GM12878 (cell line): ENCODE measurements around the gene SHROOM3. TPM values are rescaled to one million over a fixed set of nuclear protein-coding genes. Genes with fewer than 3 reads are reported as not detected.

Experiments used
- ATAC-seq: fragments of 200-7000 bp; cut with Tn5 transposase; 3 replicates; pipeline ENCODE4 v1.9.1; 2020; ENCODE audit warnings: mild to moderate bottlenecking, moderate library complexity
- BruUV-seq: library from RNA; stranded (reverse); fragments of 400-500 nt; replicated peaks from 2 replicates; lab custom pipeline; 2021; lab: Mats Ljungman, UMichigan
- CTCF ChIA-PET: fragments of 300-600 bp; sonication (Branson Sonifier 250); formaldehyde crosslinking; extraction: SDS; loops from one replicate; lab custom pipeline; 2021; ENCODE audit warnings: inconsistent platforms; lab: Yijun Ruan, JAX
- POLR2A ChIA-PET: fragments of 350-600 bp; formaldehyde crosslinking; extraction: SDS; loops from one replicate; lab custom pipeline; 2021; ENCODE audit warnings: inconsistent platforms; lab: Charles Lee
- RAD21 ChIA-PET: fragments of 300-600 bp; sonication (Branson Sonifier 250); formaldehyde crosslinking; loops from one replicate; lab custom pipeline; 2023; ENCODE audit warnings: antibody characterized with exemption; ENCODE audit not compliant: unreplicated experiment; lab: Charles Lee
- SMC1A ChIA-PET: fragments of 300-600 bp; sonication (Branson Sonifier 250); formaldehyde crosslinking; loops from one replicate; lab custom pipeline; 2023; ENCODE audit not compliant: unreplicated experiment, uncharacterized antibody; lab: Charles Lee
- DNase-seq: peaks from one replicate; pipeline ENCODE4 v3.0.0-alpha.2; 2011; ENCODE audit warnings: low read depth, low spot score
- FAIRE-seq: peaks from 3 replicates; lab custom pipeline; 2011; peaks lifted over from hg19 to GRCh38; lab: Jason Lieb, UNC
- H2AFZ ChIP-seq: 2 replicates; pipeline ENCODE4 v1.6.0; 2011; ENCODE audit warnings: low read depth, low read length, control low read depth; ENCODE audit not compliant: control insufficient read depth
- H3K27ac ChIP-seq: 2 replicates; pipeline ENCODE4 v1.5.1; 2011; ENCODE audit warnings: control low read depth; ENCODE audit not compliant: control insufficient read depth, insufficient read depth
- H3K27me3 ChIP-seq, 2 experiments: replicated peaks in 1 of 2; 2 replicates each; pipeline versions ENCODE4 v1.6.0 to v1.6.1; 2011; ENCODE audit warnings: low read length in 1 of 2; ENCODE audit not compliant: control insufficient read depth in 2 of 2, insufficient read depth in 2 of 2
- H3K36me3 ChIP-seq, 2 experiments: 2 replicates each; pipeline ENCODE4 v1.5.1; 2011; ENCODE audit warnings: low read length in 1 of 2; ENCODE audit not compliant: control insufficient read depth in 2 of 2, insufficient read depth in 2 of 2
- H3K4me1 ChIP-seq: 2 replicates; pipeline ENCODE4 v1.6.1; 2011; ENCODE audit warnings: mild to moderate bottlenecking, low read length, moderate library complexity, mixed read lengths; ENCODE audit not compliant: control insufficient read depth, insufficient read depth
- H3K4me2 ChIP-seq: 2 replicates; pipeline ENCODE4 v1.6.0; 2011; ENCODE audit warnings: control low read depth; ENCODE audit not compliant: control insufficient read depth, insufficient read depth
- H3K4me3 ChIP-seq: fragments of 200-600 bp; sonication (generic); 2 replicates; pipeline ENCODE4 v1.5.1; 2016
- H3K79me2 ChIP-seq: 2 replicates; pipeline ENCODE4 v1.6.0; 2011; ENCODE audit warnings: low read length; ENCODE audit not compliant: control insufficient read depth, insufficient read depth
- H3K9ac ChIP-seq: 2 replicates; pipeline ENCODE4 v1.8.0; 2011; ENCODE audit warnings: low read length, control low read depth, mixed read lengths; ENCODE audit not compliant: control insufficient read depth, insufficient read depth
- H3K9me3 ChIP-seq: replicated peaks from 3 replicates; pipeline ENCODE4 v1.5.1; 2011; ENCODE audit warnings: mild to moderate bottlenecking, low read length; ENCODE audit not compliant: control insufficient read depth, insufficient read depth
- H4K20me1 ChIP-seq: 2 replicates; pipeline ENCODE4 v1.6.0; 2011; ENCODE audit not compliant: control insufficient read depth, insufficient read depth
- CBX5 ChIP-seq: sonication (generic); IDR thresholded peaks from 2 replicates; pipeline ENCODE4 v1.6.1; 2016; ENCODE audit warnings: low read depth, moderate library complexity, mild to moderate bottlenecking, inconsistent platforms
- EED ChIP-seq: sonication (generic); IDR thresholded peaks from 2 replicates; pipeline ENCODE4 v1.6.1; 2016; ENCODE audit warnings: antibody characterized with exemption, low read depth
- IKZF2 ChIP-seq, 2 experiments: fragments of 450-650 bp; IDR thresholded peaks; 2 replicates each; pipeline ENCODE4 v1.6.1; 2017; ENCODE audit warnings: mild to moderate bottlenecking in 2 of 2, moderate library complexity in 2 of 2
- MEF2B ChIP-seq: fragments of 450-650 bp; IDR thresholded peaks from 2 replicates; pipeline ENCODE4 v1.6.1; 2018; ENCODE audit warnings: mild to moderate bottlenecking, moderate library complexity; ENCODE audit not compliant: partially characterized antibody, poor library complexity, severe bottlenecking
- NFYB ChIP-seq: IDR thresholded peaks from 2 replicates; pipeline ENCODE4 v1.6.1; 2011; ENCODE audit warnings: low read depth, mild to moderate bottlenecking, low read length, improper control_type of control experiment, moderate library complexity; ENCODE audit not compliant: insufficient read depth
- SIX5 ChIP-seq: IDR thresholded peaks from 2 replicates; pipeline ENCODE4 v1.6.1; 2011; ENCODE audit warnings: mild to moderate bottlenecking, low read depth, low read length, moderate library complexity; ENCODE audit not compliant: severe bottlenecking
- SMAD1 ChIP-seq: fragments of 450-650 bp; IDR thresholded peaks from 2 replicates; pipeline ENCODE4 v1.6.1; 2018; ENCODE audit warnings: mild to moderate bottlenecking, low read depth; ENCODE audit not compliant: partially characterized antibody
- SMAD5 ChIP-seq: IDR thresholded peaks from 2 replicates; pipeline ENCODE4 v1.6.1; 2016; ENCODE audit warnings: antibody characterized with exemption, low read depth
- SP1 ChIP-seq: IDR thresholded peaks from one replicate; pipeline ENCODE4 v1.6.1; 2011; ENCODE audit warnings: low read depth, low read length
- SPI1 ChIP-seq: IDR thresholded peaks from 2 replicates; pipeline ENCODE4 v1.6.1; 2011; ENCODE audit warnings: low read depth, mild to moderate bottlenecking, low read length, moderate library complexity, borderline replicate concordance; ENCODE audit not compliant: insufficient read depth
- TCF7 ChIP-seq: IDR thresholded peaks from 2 replicates; pipeline ENCODE4 v1.6.1; 2014; ENCODE audit warnings: antibody characterized with exemption, borderline replicate concordance
- YBX1 ChIP-seq: fragments of 450-650 bp; IDR thresholded peaks from 2 replicates; pipeline ENCODE4 v1.6.1; 2016; ENCODE audit warnings: antibody characterized with exemption
- WGBS: methylation state at CpG from one replicate; pipeline ENCODE4 v1.1.6; 2016; ENCODE audit warnings: low lambda C conversion rate; ENCODE audit not compliant: insufficient replicate concordance, insufficient coverage; ENCODE audit errors: missing lambda C conversion rate; 5-methylcytosine and 5-hydroxymethylcytosine counted together
- in situ Hi-C: fragments of 300-500 bp; cut with MboI; formaldehyde crosslinking; loops from 9 replicates; pipeline ENCODE4 v1.14.3; 2018; ENCODE audit warnings: mixed read lengths
- intact Hi-C: fragments of 100-400 bp; cut with micrococcal nuclease; formaldehyde crosslinking; loops from one replicate; pipeline ENCODE4 v1.14.2; 2022; ENCODE audit not compliant: unreplicated experiment
- polyA plus RNA-seq, 11 experiments: library from polyadenylated mRNA; depleted of rRNA in 4 of 11; unstranded in 6 of 11; stranded (reverse) in 5 of 11; fragments of >200 nt; fragmentation: Nextera tagmentation in 4 of 11; fragmentation: Illumina TruSeq in 1 of 11; extraction: Ambion mirVana in 4 of 11; extraction: Trizol in 1 of 11; gene quantifications; 1 replicate in 1 of 11; 2 replicates in 10 of 11; pipeline versions ENCODE4 v1.2.1 to v1.2.3, GENCODE V29; 2011 to 2016; ENCODE audit warnings: inconsistent platforms in 2 of 11, missing spikeins in 2 of 11, low read depth in 1 of 11
- total RNA-seq, 4 experiments: library from RNA; depleted of rRNA in 3 of 4; stranded (reverse); fragments of >200 nt in 3 of 4; fragmentation: Illumina TruSeq in 1 of 4; extraction: Trizol in 1 of 4; gene quantifications; 2 replicates each; pipeline versions ENCODE4 v1.2.1 to v1.2.3, GENCODE V29; 2013 to 2021
- TF ChIP-seq, protein P1 (sequence below): IDR thresholded peaks from 2 replicates; pipeline ENCODE4 v1.6.1; 2012; ENCODE audit warnings: mild to moderate bottlenecking, low read depth, low read length
- TF ChIP-seq, protein P2 (sequence below): fragments of 450-650 bp; IDR thresholded peaks from 2 replicates; pipeline ENCODE4 v1.6.1; 2017; ENCODE audit warnings: mild to moderate bottlenecking, moderate library complexity

Gene SHROOM3
- total and polyA plus RNA-seq, 10 of the 15 experiments (the other 5 are each of a cell fraction or from before 2014, with no cell fraction given): under 0.01 to 0.29 (median 0.08) TPM; not detected in 1

DNA sequence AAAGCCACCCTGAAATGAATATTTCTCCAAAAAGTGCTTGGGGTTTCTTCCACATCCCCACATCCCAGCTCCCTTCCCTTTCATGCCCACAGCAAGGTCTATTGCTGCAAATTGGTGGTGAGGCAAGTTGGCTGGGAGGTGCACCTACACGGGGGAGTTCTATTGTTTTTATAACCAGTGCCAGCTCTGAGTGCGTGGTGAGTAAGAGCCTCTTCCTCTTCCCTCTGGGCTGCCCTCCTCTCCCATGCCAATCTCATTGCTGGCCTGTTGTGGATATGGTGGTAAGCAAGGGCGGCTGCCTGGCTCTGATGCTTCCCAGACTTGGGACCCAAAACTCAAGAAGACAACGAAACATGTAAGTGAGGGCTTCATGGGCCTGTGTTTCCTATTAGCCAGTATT, 204.3 kb downstream of the SHROOM3 start (continued):
- TF ChIP-seq MEF2B: no peak
- TF ChIP-seq, protein P1, sequence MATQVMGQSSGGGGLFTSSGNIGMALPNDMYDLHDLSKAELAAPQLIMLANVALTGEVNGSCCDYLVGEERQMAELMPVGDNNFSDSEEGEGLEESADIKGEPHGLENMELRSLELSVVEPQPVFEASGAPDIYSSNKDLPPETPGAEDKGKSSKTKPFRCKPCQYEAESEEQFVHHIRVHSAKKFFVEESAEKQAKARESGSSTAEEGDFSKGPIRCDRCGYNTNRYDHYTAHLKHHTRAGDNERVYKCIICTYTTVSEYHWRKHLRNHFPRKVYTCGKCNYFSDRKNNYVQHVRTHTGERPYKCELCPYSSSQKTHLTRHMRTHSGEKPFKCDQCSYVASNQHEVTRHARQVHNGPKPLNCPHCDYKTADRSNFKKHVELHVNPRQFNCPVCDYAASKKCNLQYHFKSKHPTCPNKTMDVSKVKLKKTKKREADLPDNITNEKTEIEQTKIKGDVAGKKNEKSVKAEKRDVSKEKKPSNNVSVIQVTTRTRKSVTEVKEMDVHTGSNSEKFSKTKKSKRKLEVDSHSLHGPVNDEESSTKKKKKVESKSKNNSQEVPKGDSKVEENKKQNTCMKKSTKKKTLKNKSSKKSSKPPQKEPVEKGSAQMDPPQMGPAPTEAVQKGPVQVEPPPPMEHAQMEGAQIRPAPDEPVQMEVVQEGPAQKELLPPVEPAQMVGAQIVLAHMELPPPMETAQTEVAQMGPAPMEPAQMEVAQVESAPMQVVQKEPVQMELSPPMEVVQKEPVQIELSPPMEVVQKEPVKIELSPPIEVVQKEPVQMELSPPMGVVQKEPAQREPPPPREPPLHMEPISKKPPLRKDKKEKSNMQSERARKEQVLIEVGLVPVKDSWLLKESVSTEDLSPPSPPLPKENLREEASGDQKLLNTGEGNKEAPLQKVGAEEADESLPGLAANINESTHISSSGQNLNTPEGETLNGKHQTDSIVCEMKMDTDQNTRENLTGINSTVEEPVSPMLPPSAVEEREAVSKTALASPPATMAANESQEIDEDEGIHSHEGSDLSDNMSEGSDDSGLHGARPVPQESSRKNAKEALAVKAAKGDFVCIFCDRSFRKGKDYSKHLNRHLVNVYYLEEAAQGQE: no peak
- TF ChIP-seq SP1: no peak

DNA sequence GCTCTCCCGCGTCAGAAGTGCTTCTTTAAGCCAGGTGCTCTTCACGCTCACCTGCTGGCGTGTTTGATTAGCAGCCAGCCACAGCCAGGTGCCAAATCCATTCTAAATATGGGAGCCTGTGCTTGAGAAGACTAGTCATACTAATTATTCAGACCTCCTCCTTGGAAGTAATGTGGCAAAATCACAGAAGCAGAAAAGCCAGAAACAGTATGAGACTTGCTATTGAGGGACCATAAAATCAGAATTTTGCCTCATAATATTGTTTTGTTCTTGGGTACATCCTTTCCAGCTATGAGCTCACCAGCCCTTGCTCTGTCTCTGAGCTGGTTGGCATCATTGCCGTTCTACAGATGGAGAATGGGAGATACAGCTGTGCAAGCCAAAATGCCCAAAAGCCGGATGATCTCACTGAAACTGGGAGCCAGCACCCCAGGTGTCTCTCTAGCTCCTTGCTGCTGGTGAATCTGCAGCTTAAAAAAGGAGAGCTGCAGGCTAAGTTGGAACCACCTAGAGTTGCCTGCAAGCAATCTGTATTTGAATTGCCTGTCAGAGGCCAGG, 205.4 kb downstream of the SHROOM3 start:
- in situ Hi-C loops: no loop called here
- Histone ChIP-seq H3K4me2 (no peak overlapping the region), H3K4me3 (no peak overlapping the region), H3K9me3 (no peaks in the 10 kb centered on the region), H3K79me2 (no peaks in the 10 kb centered on the region), H3K36me3 (no peaks in the 10 kb centered on the region), H3K4me1 (no peaks in the 10 kb centered on the region), H3K27ac (no peak overlapping the region), H3K27me3 (peaks cover 0 to 3% of the 10 kb centered on the region in 2 experiments; a peak in 3 of 4 replicates), H3K9ac (no peak overlapping the region), H4K20me1 (no peaks in the 10 kb centered on the region), H2AFZ (no peak overlapping the region)
- no peak for ATAC-seq
- no peak for FAIRE-seq
- DNase-seq: no peak
- ChIA-PET SMC1A (interaction anchor here (0.6 to 1.1 kb wide), 2 partner anchors 28 to 71 kb away, joined by 3 read pairs; no protein-coding TSS in a partner anchor), CTCF (interaction anchor here (1.3 kb wide), 1 partner anchor 8 kb away, joined by 3 read pairs; no protein-coding TSS in a partner anchor), POLR2A (no interaction called here), RAD21 (interaction anchor here (1.0 kb wide), 1 partner anchor 347 kb away, joined by 3 read pairs; no protein-coding TSS in a partner anchor)
- intact Hi-C loops: no loop called here
- WGBS: 75% methylated on average over 6 of the region's 6 CpGs
- no TSS peak for BruUV-seq
- TF ChIP-seq IKZF2 (IDR thresholded peaks at IDR 0.05): no peak
- TF ChIP-seq NFYB: no peak
- no peak for TF ChIP-seq SPI1
- TF ChIP-seq EED: no peak
- TF ChIP-seq, protein P2, sequence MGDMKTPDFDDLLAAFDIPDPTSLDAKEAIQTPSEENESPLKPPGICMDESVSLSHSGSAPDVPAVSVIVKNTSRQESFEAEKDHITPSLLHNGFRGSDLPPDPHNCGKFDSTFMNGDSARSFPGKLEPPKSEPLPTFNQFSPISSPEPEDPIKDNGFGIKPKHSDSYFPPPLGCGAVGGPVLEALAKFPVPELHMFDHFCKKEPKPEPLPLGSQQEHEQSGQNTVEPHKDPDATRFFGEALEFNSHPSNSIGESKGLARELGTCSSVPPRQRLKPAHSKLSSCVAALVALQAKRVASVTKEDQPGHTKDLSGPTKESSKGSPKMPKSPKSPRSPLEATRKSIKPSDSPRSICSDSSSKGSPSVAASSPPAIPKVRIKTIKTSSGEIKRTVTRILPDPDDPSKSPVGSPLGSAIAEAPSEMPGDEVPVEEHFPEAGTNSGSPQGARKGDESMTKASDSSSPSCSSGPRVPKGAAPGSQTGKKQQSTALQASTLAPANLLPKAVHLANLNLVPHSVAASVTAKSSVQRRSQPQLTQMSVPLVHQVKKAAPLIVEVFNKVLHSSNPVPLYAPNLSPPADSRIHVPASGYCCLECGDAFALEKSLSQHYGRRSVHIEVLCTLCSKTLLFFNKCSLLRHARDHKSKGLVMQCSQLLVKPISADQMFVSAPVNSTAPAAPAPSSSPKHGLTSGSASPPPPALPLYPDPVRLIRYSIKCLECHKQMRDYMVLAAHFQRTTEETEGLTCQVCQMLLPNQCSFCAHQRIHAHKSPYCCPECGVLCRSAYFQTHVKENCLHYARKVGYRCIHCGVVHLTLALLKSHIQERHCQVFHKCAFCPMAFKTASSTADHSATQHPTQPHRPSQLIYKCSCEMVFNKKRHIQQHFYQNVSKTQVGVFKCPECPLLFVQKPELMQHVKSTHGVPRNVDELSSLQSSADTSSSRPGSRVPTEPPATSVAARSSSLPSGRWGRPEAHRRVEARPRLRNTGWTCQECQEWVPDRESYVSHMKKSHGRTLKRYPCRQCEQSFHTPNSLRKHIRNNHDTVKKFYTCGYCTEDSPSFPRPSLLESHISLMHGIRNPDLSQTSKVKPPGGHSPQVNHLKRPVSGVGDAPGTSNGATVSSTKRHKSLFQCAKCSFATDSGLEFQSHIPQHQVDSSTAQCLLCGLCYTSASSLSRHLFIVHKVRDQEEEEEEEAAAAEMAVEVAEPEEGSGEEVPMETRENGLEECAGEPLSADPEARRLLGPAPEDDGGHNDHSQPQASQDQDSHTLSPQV: no peak
- TF ChIP-seq SIX5: no peak
- no peak for TF ChIP-seq YBX1
- no peak for TF ChIP-seq SMAD5
- no peak for TF ChIP-seq CBX5
- TF ChIP-seq SMAD1: no peak
- no peak for TF ChIP-seq TCF7
